Measurements from ENCODE around the gene OGFOD3. TPM values are rescaled to one million over a fixed set of nuclear protein-coding genes. Genes with fewer than 3 reads are reported as not detected.

The OGFOD3 gene
- total and polyA plus RNA-seq, 9 of the 15 experiments (the other 6 are each of a cell fraction or from before 2014, with no cell fraction given) = 0.69 to 44.7 (median 18.9) TPM

GRCh38 chr17:82367724-82368524, 50.5 kb downstream of the OGFOD3 start (continued):
- TF ChIP-seq CHD7 (IDR thresholded peaks at IDR 0.05; ENCODE audit: low read depth, low read length) (no peak), YBX1 (IDR thresholded peaks at IDR 0.05) (no peak), WHSC1 (IDR thresholded peaks at IDR 0.05; ENCODE audit: low read length) (no peak), NFATC3 (IDR thresholded peaks at IDR 0.05) (no peak), KLF1 (tag; IDR thresholded peaks at IDR 0.05) (no peak), CREM (IDR thresholded peaks at IDR 0.05; ENCODE audit: low read depth) (peak; percentile 82), SMAD4 (CRISPR knock-in tag; conservative IDR thresholded peaks at IDR 0.05) (no peak), ZNF23 (CRISPR knock-in tag; IDR thresholded peaks at IDR 0.05) (no peak), ETV5 (CRISPR knock-in tag; IDR thresholded peaks at IDR 0.05; ENCODE audit: low read depth) (no peak), YY1 (IDR thresholded peaks at IDR 0.05; ENCODE audit: borderline replicate concordance in 1 of 3, control insufficient read depth in 1 of 3, extremely low read depth in 1 of 3, insufficient read depth in 3 of 3, insufficient read length in 1 of 3, insufficient replicate concordance in 2 of 3, low read depth in 1 of 3, low read length in 2 of 3) (no peak), PHF21A (IDR thresholded peaks at IDR 0.05; ENCODE audit: borderline replicate concordance, low read depth) (no peak), E2F3 (CRISPR knock-in tag; IDR thresholded peaks at IDR 0.05) (no peak)
